GM23338 (cell line): ENCODE measurements around the gene LOXL1. TPM values are rescaled to one million over a fixed set of nuclear protein-coding genes. Genes with fewer than 3 reads are reported as not detected.

Experiments
- ATAC-seq: fragments of 200-7000 bp; cut with Tn5 transposase; 3 replicates; pipeline ENCODE4 v1.9.1; 2020
- DNase-seq: peaks from one replicate; pipeline ENCODE4 v3.0.0-alpha.2; 2015; ENCODE audit warnings: low spot score
- H2AFZ ChIP-seq: fragments of 200-600 bp; sonication (generic); 2 replicates; pipeline ENCODE4 v1.8.0; 2016; ENCODE audit warnings: antibody characterized with exemption, mild to moderate bottlenecking, moderate library complexity
- H3F3A ChIP-seq: fragments of 200-600 bp; sonication (generic); replicated peaks from 2 replicates; pipeline ENCODE4 v1.8.0; 2017; ENCODE audit warnings: antibody characterized with exemption, mixed run types, low read depth
- H3K27ac ChIP-seq: fragments of 200-600 bp; sonication (generic); 2 replicates; pipeline ENCODE4 v1.6.1; 2016; ENCODE audit warnings: low read depth
- H3K27me3 ChIP-seq: fragments of 200-600 bp; sonication (generic); 2 replicates; pipeline ENCODE4 v1.8.0; 2016; ENCODE audit warnings: mild to moderate bottlenecking, mixed run types, moderate library complexity; ENCODE audit not compliant: insufficient read depth
- H3K36me3 ChIP-seq: fragments of 200-600 bp; sonication (generic); 2 replicates; pipeline ENCODE4 v1.8.0; 2016; ENCODE audit warnings: mild to moderate bottlenecking; ENCODE audit not compliant: insufficient read depth
- H3K4me1 ChIP-seq: fragments of 200-600 bp; sonication (generic); 2 replicates; pipeline ENCODE4 v1.8.0; 2016; ENCODE audit warnings: mild to moderate bottlenecking, moderate library complexity; ENCODE audit not compliant: insufficient read depth
- H3K4me2 ChIP-seq: fragments of 200-600 bp; sonication (generic); 2 replicates; pipeline ENCODE4 v1.7.1; 2017; ENCODE audit warnings: mixed run types
- H3K4me3 ChIP-seq: fragments of 200-600 bp; sonication (generic); 2 replicates; pipeline ENCODE4 v1.6.1; 2016; ENCODE audit warnings: mixed run types
- H3K79me2 ChIP-seq: fragments of 200-600 bp; sonication (generic); replicated peaks from 2 replicates; pipeline ENCODE4 v1.8.0; 2017; ENCODE audit warnings: mild to moderate bottlenecking; ENCODE audit not compliant: insufficient read depth
- H3K9me2 ChIP-seq: fragments of 200-600 bp; sonication (generic); 2 replicates; pipeline ENCODE4 v1.8.0; 2017; ENCODE audit not compliant: insufficient read depth
- H4K20me1 ChIP-seq: fragments of 200-600 bp; sonication (generic); replicated peaks from 2 replicates; pipeline ENCODE4 v1.8.0; 2017; ENCODE audit warnings: mild to moderate bottlenecking; ENCODE audit not compliant: insufficient read depth
- H3K27ac Mint-ChIP-seq: 2 replicates; pipeline ENCODE4 v1.8.0; 2020; ENCODE audit warnings: inconsistent platforms, mild to moderate bottlenecking, moderate library complexity, mixed read lengths
- H3K27me3 Mint-ChIP-seq: 3 replicates; pipeline ENCODE4 v1.8.0; 2022; ENCODE audit warnings: low read depth, mild to moderate bottlenecking, moderate library complexity, mixed read lengths, inconsistent platforms; ENCODE audit not compliant: insufficient read depth, poor library complexity
- H3K36me3 Mint-ChIP-seq: 3 replicates; pipeline ENCODE4 v1.8.0; 2021; ENCODE audit warnings: low read depth, mild to moderate bottlenecking, inconsistent platforms, moderate library complexity, mixed read lengths
- H3K4me1 Mint-ChIP-seq: 3 replicates; pipeline ENCODE4 v1.8.0; 2020; ENCODE audit warnings: mild to moderate bottlenecking, inconsistent platforms, mixed read lengths
- H3K4me3 Mint-ChIP-seq: 3 replicates; pipeline ENCODE4 v1.8.0; 2021; ENCODE audit warnings: moderate library complexity, mild to moderate bottlenecking, inconsistent platforms, mixed read lengths
- H3K9me3 Mint-ChIP-seq: 3 replicates; pipeline ENCODE4 v1.8.0; 2020; ENCODE audit warnings: moderate library complexity, mild to moderate bottlenecking, inconsistent platforms, mixed read lengths
- CREB1 ChIP-seq: fragments of 250-450 bp; sonication (Bioruptor Pico); IDR thresholded peaks from 2 replicates; pipeline ENCODE4 v1.5.0; 2020; ENCODE audit warnings: low read depth, mild to moderate bottlenecking, moderate library complexity
- NANOG ChIP-seq: IDR thresholded peaks from 2 replicates; pipeline ENCODE4 v1.6.1; 2016; ENCODE audit warnings: antibody characterized with exemption, borderline replicate concordance
- REST ChIP-seq: IDR thresholded peaks from one replicate; pipeline ENCODE4 v1.6.1; 2018; ENCODE audit warnings: antibody characterized with exemption; ENCODE audit not compliant: unreplicated experiment
- ZNF331 ChIP-seq: fragments of 250-450 bp; sonication (Bioruptor Pico); IDR thresholded peaks from 2 replicates; pipeline ENCODE4 v1.5.0; 2020; ENCODE audit warnings: low read depth, mild to moderate bottlenecking, moderate library complexity
- ZNF462 ChIP-seq: fragments of 250-450 bp; sonication (Bioruptor Pico); IDR thresholded peaks from 2 replicates; pipeline ENCODE4 v1.5.0; 2020; ENCODE audit warnings: mild to moderate bottlenecking, moderate library complexity
- polyA plus RNA-seq: library from polyadenylated mRNA; unstranded; fragments of >200 nt; fragmentation: Nextera tagmentation; extraction: Ambion mirVana; gene quantifications from 2 replicates; pipeline ENCODE4 v1.2.1, GENCODE V29; 2016
- total RNA-seq: library from RNA; depleted of rRNA; stranded (reverse); fragments of >200 nt; shearing (Covaris generic); gene quantifications from 2 replicates; pipeline ENCODE4 v1.2.3, GENCODE V29; 2014

Gene LOXL1
- total and polyA plus RNA-seq, 2 experiments from 2014 or later: 6.9 to 10.8 TPM

GRCh38 chr15:73983773-73984172 is 57.5 kb downstream of the LOXL1 start:
- Mint-ChIP-seq H3K4me3 (no peak overlapping the region), H3K4me1 (no peaks in the 10 kb centered on the region; the same call in 2 of the 3 replicates), H3K36me3 (no peaks in the 10 kb centered on the region; the same call in 2 of the 3 replicates), H3K27me3 (peaks cover 12% of the 10 kb centered on the region), H3K27ac (no peak overlapping the region), H3K9me3 (no peaks in the 10 kb centered on the region)
- no peak overlapping the region for H3K27ac ChIP-seq
- H3F3A ChIP-seq: no peaks in the 10 kb centered on the region
- no peak for DNase-seq
- H3K79me2 ChIP-seq: no peaks in the 10 kb centered on the region
- no peaks in the 10 kb centered on the region for H3K36me3 ChIP-seq
- ATAC-seq: no peak
- no peaks in the 10 kb centered on the region for H3K27me3 ChIP-seq
- no peaks in the 10 kb centered on the region for H3K4me1 ChIP-seq
- no peaks in the 10 kb centered on the region for H4K20me1 ChIP-seq
- H3K9me2 ChIP-seq: no peaks in the 10 kb centered on the region
- H3K4me3 ChIP-seq: no peak overlapping the region
- TF ChIP-seq ZNF462 (CRISPR knock-in tag): no peak
- TF ChIP-seq ZNF331: no peak
- no peak overlapping the region for H2AFZ ChIP-seq
- no peak overlapping the region for H3K4me2 ChIP-seq

- Histone ChIP-seq H3K4me2 (no peak overlapping the region), H3K27ac (no peak overlapping the region), H3K4me1 (no peaks in the 10 kb centered on the region), H4K20me1 (no peaks in the 10 kb centered on the region), H3K4me3 (no peak overlapping the region), H3F3A (no peaks in the 10 kb centered on the region), H3K36me3 (no peaks in the 10 kb centered on the region), H3K9me2 (no peaks in the 10 kb centered on the region), H3K79me2 (no peaks in the 10 kb centered on the region), H3K27me3 (no peaks in the 10 kb centered on the region), H2AFZ (no peak overlapping the region)
- TF ChIP-seq REST (no peak), CREB1 (CRISPR knock-in tag) (no peak), NANOG (no peak)
- ATAC-seq (no peak), DNase-seq (no peak)
- H3K27me3 Mint-ChIP-seq: peaks cover 12% of the 10 kb centered on the region
- H3K27ac Mint-ChIP-seq: no peak overlapping the region
- no peaks in the 10 kb centered on the region; the same call in 2 of the 3 replicates for H3K4me1 Mint-ChIP-seq
- no peaks in the 10 kb centered on the region; the same call in 2 of the 3 replicates for H3K36me3 Mint-ChIP-seq
- no peak overlapping the region for H3K4me3 Mint-ChIP-seq
- no peaks in the 10 kb centered on the region for H3K9me3 Mint-ChIP-seq
Measured at GRCh38 chr15:73984208-73984979, 58.1 kb downstream of the LOXL1 start.
